Fibroblast of upper back skin (primary cell): Measurements from ENCODE around the gene TTC34.

ENCODE experiments used
- DNase-seq: peaks from one replicate; pipeline ENCODE4 v3.0.0-alpha.2; 2013

TTC34 gene

DNA sequence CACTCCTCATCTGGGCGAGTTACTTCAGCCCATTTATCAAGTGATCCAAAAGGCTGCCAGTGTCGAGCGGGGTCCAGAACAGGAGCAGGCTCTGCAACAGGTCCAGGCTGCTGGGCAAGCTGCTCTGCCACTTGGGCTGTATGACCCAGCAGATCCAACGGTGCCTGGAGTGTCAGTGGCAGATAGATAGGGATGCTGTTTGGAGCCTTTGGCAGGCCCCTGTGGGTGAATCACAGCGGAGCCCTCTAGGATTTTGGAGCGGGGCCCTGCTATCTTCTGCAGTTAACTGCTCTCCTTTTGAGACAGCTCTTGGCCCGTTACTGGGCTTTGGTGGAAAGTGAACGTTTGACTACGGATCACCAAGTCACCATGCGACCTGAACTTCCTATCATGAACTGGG lies 176.2 kb downstream of the TTC34 start:
- DNase-seq: no peak

DNA sequence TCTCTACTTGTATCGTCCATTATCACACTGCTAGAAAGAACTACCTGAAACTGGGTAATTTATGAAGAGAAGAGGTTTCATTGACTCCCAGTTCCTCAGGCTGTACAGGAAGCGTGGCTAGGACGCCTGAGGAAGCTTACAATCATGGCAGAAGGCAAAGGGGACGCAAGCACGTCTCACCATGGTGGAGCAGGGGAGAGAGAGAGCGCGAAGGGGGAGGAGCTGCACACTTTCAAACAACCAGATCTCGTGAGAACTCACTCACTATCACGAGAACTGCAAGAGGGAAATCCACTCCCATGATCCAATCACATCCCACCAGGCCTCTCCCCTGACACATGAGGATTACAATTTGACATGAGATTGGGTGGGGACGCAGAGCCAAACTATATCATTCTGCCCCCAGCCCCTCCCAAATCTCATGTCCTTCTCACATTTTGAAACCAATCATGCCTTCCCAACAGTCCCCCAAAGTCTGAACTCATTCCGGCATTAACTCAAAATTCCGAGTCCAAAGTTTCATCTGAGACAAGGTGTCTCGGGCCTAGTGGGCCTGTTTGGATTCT lies 176.7 kb downstream of the TTC34 start:
- DNase-seq: no peak

DNA sequence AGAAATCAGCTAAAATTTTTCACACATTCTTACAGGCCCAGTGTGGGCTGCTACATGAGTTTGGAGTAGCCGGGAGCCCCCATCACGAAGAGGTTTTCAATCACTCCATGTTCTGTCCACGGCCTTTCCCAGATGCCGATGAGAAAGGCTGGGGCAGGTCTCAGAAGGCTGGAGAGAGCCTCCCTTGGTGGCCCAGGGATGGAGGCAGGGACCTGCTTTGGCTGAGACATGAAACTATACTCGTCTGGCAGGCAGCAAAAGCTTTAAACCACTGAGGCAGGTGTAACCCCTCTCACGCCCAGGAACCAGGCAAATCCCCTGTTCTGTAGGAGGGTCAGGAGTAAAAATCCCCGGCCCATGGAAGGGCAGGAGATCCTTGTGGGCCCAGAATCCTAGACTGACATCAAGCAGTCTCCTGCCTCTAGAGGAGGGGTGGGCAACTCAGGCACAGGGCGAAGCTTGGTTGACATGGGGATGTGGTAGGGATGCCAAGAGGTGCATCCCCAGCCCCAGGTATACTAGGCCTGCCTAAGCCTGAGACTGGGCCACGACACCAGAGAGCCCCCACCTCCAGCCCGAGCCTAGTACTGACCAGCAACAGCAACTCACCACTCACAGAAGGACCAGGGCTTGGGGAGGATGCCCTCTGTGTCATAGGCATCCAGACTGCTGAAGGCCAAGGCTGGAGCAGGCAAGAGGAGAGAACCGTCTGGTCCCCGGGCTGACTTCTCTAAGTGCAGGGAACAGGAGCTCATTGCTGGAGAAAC lies 177.7 kb downstream of the TTC34 start:
- DNase-seq: no peak

DNA sequence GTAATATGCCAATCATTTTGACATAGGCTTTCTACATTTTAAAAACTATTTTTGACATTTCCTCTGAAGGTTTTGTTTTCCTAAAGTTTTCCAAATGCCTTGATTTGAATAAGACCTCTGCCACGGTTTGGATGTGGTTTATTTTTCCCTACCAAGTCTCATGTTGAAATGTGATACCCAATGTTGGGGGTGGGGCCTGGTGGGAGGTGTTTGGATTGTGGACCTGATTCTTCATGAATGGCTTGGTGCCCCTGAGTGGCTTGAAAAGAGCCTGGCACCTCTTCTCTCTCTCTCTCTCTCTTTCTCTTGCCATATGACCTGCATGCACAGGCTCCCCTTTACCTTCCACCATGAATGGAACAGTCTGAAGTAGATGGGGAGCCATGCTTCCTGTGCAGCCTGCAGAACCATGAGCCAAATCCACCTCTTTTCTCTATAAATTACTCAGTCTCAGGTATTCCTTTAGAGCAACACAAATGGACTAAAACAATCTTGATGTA lies 183.5 kb downstream of the TTC34 start:
- DNase-seq: no peak

DNA sequence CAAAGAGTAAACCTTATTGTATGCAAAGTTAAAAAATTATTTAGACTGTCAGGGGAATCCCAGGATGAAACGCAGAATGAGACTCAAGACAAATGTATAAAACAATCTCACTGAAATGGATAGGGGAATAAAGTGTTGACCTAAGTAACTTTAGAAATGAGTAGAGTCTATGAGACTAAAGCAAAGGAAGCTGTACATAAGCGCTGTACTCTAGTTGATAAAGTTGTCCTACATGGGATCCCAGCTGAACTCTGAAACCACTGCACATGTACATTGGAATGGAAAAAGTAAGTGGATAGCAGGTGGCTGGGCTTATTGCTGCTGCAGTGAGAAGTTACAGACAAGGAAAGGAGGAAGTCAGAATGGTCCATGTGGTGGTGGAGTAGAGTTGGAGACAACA lies 187.3 kb downstream of the TTC34 start:
- no peak for DNase-seq

DNA sequence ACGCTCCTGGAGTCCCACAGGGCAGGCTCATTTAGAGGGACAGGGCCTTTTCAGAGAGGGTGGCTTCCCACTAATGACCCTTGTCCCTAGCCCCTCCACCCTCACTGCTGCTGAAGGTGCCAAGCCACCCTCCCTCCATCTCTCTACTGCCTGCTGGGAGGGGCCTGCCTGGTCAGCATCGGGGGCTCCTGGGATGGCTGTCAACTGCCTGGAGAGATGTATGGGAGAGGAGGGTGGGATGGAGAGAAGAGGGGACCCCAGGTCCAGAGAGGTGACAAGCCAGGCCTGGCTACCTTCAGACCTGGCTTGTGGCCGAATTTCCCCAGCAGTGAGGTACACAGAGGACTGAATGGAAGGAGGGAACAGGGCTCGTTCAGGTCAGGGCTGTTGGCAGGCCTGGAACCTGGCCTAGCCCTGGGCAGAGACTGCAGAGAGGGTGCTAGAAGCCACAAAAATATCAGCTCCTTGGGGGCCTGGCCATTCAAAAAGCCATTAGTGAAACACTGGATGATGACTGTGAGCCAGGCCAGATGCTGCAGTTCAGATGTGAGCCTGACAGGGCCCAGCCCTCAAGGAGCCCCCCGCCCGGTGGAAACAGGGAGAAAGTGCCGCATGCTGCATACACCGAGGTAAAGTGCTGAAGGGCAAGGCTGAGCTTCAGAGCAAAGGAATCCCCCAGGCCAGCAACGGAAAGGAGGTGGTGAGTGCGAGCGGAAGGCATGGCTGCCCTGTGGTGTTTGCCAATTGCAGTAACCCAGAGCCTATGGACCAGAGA lies 188.7 kb downstream of the TTC34 start:
- DNase-seq: no peak

DNA sequence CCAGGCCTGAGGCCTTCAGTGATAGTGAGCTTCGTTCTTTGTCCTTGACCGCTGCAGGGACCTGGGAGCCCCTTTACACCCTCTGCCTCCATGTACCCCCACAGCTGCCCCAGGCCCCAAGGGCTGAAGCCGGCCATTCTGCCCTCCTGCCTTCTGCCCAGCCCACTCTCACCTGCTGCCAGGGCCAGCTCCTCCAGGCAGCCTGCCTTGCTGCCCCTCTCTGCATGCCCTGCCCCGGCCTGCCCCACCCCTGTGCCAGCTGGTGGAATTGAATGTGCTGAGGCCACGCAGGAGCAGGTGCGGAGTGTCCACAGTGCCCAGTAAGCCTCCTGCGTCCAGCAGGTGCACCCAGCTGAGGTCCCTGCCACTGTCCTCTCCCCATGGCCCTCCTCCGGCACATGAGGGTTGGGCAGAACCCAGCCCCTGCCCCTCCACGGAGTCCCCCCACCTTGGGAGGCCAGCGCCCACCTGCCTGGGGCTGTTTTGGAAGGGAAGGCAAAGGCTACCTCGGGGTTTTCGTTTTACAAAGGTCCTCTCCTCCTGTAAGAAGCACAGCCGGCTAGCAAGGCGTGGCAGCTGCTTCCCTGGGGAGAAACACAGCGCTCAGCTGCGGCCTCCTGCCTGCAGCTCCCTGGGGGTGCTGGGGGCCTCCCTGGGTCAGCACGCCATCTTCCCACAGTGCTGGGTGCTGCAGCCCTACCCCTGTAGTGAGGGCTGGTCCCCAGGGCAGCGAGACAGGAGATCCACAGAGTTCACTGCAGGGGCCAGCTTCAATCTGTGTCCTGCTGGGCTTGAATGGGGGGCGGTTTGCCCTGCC lies 189.7 kb downstream of the TTC34 start:
- no peak for DNase-seq

DNA sequence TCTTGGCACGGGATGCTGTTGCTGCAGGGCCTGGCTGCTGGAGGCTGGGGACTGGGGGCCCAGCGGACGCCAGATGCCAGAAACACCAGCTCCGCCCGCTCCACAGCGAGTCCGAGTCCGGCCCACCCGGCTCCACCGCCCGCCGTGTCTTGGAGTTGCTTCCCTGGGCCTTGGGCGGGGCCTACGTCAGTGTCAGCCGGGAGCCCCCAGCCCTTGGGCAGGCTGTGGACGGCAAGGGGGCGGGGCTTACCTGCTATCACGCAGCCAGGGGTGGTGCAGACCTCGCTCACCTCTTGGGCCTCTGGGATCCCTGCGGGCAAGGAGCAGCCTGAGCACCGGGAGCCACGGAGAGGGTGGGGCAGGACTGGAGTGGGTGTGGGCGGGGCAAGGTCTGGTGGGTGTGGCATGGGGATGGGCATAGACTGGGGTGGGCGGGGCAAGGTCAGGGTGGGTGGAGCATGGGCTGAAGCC lies 190.4 kb downstream of the TTC34 start:
- DNase-seq: no peak

DNA sequence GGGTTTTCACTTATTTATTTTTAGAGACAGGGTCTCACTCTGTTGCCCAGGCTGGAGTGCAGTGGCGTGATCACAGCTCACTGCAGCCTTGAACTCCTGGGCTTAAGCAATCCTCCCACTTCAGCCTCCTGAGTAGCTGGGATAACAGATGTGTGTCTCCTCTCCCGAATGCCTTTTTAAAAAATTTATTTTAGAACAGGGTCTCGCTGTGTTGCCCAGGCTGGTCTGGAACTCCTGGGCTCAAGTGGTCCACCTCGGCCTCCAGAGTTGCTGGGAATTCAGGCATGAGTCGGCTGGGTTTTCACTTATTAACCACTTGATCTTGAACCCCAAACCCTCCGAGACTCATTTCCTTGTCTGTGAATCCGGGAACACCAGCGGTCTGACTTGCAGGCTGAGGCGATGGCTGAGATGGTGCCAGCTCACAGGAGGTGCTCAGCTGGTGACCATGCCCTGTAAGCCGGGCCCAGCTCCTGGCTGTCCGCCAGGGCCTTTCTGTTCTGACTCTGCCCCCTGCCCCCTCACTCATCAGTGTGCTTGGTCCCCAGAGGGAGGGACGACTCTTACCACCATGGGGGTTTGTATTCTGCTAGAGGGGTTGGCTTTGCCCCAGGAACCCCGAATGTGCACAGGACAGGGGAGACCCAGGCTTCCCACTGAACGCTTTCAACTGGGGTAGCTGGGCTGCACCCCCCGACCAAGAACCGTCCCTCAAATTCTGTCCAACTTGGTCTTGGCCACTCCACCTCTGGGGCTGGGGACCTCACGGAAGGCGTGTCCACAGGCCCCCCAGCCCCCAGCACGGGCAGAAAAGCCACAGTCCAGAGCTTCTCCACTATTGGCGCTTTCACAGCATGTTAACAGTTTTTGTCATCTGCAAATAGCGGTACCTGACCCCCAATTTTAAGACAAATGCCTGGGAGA lies 191.2 kb downstream of the TTC34 start:
- DNase-seq: no peak

DNA sequence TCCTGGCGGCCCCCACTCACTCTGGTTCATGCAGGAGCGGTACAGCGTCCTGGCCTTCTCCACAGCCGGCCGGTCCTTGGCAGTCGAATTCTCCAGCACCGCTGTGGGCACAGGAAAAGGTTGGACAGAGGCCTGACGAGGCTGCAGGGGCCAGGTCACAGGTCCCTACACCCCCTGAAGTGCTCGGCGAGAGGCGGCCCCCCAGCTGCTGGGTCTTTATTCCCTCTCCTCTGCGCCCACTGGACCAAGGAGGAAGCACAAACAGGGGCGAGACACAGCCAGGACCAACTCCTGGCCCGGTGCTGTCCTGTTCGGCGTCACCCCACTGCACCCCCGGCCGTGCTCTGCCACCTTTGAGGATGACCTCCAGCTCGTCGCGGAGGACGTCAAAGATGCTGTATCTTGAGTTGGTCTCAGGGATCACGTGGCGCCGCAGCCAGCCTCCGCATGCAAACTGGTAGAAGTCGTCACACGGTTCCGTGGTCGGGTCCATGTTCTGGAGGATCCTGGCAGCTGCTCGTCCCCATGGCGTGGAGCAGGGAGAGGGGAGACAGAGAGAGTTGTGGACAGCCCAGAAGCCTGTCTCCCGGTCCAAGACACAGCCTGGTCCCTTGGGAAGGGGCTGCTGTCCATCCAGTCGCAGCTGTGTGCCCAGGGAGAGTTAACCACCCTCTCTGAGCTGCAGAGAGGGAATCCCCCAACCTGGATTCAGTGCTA lies 192.0 kb downstream of the TTC34 start:
- no peak for DNase-seq

DNA sequence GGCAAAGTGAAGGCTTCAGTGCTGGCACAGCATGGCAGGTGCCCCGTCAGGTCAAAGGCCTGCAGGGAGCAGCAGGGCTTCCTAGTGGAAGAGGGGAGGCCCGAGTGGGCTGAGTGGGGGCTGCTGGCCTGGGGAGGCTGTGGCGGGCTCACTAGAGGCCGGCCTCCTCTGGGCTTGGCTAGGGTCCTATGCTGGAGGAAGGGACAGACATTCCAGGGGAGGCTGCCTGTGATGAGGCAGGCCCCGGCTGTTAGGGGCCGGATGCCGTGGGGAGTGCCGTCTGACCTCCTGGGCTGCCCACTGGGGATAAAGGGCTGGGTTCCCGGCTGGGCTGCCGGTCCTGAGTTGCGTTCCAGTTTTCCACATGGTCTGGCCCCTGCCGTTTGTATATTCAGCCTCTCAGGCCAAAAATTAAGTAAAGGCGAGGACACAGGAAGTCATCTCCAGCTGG lies 193.8 kb downstream of the TTC34 start:
- DNase-seq: no peak

DNA sequence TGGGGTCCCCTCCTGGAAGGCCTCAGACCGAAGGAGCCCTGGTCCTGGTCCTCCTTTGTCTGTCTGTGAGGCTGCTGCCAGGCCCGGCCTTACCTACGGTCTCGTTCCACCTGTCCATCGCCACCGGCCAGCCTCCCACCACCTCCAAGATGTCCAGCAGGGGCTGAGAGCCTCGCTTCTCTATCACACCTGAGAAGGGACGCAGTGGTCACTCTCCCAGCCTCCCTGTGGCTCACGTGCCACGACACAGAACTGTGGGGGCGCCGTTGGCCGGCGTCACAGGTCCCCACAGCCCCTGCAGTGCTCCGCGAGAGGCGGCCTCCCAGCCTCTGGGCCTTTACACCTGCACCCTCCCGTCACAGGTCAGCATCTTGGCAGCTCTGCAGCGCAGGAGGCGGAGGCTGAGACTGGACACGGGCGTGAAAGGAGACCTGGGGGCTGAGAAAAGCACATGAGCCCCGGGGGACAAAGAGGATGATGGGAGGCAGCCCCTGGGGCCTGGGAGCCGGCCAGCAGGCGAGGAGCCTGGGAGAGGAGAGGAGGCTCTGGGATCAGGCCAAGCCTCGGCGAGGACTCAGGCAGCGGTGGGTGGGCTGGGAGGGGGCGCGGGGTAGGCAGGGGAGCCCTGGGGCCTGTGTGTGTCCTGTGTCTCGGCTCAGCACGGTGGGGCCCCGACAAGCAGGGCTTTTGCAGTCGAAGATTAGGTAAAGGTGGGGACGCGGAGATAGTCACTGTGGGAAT lies 194.4 kb downstream of the TTC34 start:
- no peak for DNase-seq

DNA sequence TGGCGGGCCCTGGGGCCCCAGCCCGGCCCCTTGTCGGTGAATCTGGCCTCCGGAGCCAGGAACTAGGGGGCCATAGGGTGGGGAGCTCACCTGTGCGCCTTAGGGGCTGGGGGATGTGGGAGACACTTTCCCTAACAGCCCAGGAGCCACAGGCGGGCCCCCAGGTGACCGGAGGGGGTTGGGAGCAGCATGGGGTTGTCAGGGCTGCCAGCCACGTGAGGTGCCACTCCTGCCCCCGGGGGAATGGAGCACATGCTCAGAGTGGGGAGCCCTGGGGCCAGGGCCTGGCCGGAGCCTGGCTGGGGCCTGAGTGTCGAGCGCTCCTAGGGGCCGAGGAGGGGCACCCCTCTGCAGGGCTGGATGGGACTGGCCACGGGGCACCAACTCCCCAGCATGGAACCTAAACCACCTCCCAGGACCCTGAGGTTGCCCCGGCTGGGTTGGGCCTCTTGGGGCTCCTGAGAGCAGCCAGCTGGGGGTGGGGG lies 195.1 kb downstream of the TTC34 start:
- DNase-seq: no peak

DNA sequence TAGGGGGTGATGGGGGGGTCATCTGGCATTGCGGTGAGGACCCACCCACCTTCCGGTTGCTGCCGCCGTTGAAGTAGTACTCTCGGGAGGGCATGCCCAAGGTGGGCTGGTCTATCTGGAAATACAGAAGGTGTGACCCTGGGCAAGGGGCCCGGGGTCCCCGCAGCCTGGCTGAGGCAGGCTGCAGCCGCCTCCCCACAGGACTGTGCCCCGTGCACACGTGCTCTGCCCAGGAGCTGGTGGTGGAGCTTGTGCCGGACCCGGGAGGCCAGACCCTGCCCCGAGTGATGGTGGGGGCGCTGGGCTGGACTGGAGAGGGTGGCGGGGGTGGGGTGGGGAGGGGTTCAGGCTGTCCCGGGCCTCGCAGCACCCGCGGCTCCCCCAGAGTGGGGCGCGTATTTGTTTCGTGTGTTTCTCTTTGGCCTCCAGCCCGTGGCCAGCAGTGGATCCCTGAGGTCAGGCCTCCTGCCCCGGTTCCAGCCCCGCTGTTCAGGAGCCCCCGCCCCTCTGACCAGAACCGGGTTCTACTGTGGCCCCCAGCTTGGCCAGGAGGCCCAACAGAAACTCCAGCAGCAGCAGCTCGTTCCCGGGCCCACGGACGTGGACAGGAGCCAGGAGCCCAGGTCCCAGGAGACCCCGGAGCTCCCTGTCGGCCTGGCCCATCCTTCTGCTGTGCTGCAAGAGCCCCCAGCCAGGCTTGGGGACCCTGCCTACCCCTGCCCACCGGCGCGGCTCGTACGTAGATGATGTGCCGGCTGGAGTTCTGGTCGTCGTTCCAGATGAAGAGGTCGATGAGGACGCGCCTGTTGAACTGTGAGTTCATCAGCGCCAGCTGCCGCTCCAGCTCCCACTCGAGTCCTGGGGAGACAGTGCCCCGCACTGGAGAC lies 195.7 kb downstream of the TTC34 start:
- no peak for DNase-seq

DNA sequence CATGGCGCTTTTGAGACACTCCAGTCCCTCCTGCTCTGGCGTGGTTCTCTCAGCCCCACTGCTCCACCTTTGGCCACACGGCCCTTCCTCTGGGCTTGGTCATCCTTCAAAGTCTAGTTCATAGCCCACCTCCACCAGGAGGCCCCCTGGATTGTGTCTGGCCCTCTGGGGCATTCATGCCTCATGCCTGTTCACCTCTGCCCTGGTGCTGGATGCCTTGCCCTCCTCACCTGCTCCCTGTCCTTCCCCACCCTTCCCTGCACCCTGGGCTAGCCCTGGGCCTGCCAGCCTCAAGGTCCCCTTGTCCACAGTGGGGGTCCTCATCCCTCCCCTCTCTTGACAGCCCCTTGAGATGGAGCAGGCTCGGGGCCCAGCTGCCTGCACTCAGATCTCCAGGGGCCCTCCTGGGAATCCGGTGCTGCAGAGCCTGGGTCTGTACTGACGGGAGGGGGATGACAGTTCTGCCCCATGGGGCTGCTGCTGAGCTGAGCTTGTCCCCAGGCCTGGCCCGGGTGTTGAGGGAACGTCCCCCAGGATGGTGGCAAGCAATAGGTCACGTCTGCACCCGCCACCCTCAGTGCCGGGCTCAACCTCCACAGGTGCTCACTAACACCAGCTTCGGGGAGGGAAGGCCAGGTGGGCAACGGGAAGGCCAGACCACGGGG lies 196.5 kb downstream of the TTC34 start:
- DNase-seq: no peak

DNA sequence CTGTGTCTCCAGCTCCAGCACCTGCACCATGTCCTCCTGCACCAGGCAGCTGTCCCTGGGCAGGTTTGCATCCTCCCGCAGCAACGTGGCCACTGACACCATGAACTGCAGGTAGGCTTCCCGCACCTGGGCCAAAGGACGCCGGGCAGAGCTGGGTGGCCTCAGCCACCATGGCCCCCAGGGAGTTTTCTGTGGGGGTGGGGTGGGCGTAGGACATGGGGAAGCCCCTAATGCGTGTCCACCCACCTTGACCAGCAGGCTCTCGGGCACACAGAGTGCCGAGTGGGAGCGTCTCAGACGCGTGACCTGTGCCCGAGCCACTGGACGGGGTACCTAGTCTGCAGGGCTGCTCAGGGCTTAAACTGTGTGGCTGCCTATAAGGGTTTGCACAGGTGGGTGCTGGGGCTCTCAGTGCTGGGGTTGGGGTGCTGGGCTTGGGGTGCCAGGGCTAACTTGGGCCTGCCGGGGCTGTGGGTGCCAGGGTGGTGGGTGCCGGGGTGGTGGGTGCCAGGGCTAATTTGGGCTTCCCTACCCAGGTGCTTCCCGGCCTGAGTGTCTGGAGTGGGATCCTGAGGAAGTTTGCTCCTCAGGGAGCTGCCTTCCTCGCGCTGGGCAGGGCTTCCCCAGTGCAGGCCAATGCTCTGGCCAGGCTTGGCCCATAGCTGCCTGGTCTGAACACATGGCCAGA lies 197.2 kb downstream of the TTC34 start:
- no peak for DNase-seq

DNA sequence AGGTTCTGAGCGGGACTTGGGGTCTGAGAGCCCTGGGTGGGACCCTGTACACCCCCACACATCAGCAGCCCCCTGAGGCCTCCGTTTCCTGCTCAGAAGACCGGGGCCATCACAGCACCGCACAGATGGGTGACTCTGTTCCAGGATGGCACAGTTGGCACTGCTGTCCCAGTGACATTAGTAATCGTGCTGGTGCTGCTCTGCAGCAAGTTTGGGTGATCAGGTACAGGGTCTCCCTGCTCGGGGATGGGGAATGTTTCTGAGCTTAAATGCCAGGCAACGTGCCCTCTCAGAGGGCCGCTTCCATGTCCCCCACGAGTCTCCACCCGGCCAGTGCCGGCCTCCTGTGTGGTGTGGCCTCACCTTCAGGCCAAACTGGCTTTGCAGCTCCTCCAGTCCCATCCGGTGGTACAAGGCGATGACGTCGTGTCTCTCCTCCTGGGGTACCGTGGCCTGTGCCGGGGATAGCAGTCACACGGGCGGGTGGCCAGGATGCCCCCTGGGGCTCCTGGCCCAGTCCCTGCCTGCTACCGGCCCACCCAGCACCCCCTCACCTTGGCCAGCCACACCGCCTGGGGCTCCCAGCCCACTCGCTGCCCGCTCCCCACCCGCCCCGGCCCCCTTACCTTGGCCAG lies 197.9 kb downstream of the TTC34 start:
- no peak for DNase-seq
